HG03280 (cell line): ENCODE measurements around the gene NEMF.
A peak's percentile ranks its signal among the peaks of the same experiment; 100 is the strongest.
"Not testable (repeated sequence)": the region's sequence is repeated elsewhere in the genome, so short reads cannot be mapped to it uniquely, and the experiment has no call there.

Experiments
- ATAC-seq: cut with Tn5 transposase; IDR thresholded peaks from one replicate; pipeline ENCODE4 v1.9.1; 2021; ENCODE audit warnings: mild to moderate bottlenecking, moderate library complexity; ENCODE audit not compliant: unreplicated experiment

NEMF gene

GRCh38 chr14:49852301-49853157, at the start of gene NEMF:
Gene NEMF (minus strand): TSS chr14:49852788. CDS start chr14:49852753, 35 bp downstream.
- ATAC-seq = peak; percentile 79

GRCh38 chr14:49900973-49901372, 48.4 kb upstream of the NEMF start:
- no peak for ATAC-seq

GRCh38 chr14:49898485-49898884, 45.9 kb upstream of the NEMF start:
- no peak for ATAC-seq

GRCh38 chr14:49897965-49898364, 45.4 kb upstream of the NEMF start:
- ATAC-seq = no peak

GRCh38 chr14:49897414-49897813, 44.8 kb upstream of the NEMF start:
- no peak for ATAC-seq

GRCh38 chr14:49896966-49897365, 44.4 kb upstream of the NEMF start:
- no peak for ATAC-seq

GRCh38 chr14:49896272-49896671, 43.7 kb upstream of the NEMF start:
- not testable (repeated sequence) for ATAC-seq

- ATAC-seq = no peak
Measured at GRCh38 chr14:49895480-49895879, 42.9 kb upstream of the NEMF start.

GRCh38 chr14:49894214-49895107, 41.9 kb upstream of the NEMF start:
- not testable (repeated sequence) for ATAC-seq

- ATAC-seq = peak; percentile 37
Measured at GRCh38 chr14:49893309-49894213, 41.0 kb upstream of the NEMF start.

- peak; percentile 86 for ATAC-seq
Measured at GRCh38 chr14:49892636-49893308, 40.2 kb upstream of the NEMF start, which contains the start of gene ARF6. Gene ARF6 (plus strand): TSS chr14:49893082. CDS start chr14:49893737, 655 bp downstream.

GRCh38 chr14:49892301-49892635, 39.7 kb upstream of the NEMF start:
- peak; percentile 33 for ATAC-seq

- ATAC-seq = no peak
Measured at GRCh38 chr14:49888293-49888692, 35.7 kb upstream of the NEMF start.

- no peak for ATAC-seq
Measured at GRCh38 chr14:49886523-49886922, 33.9 kb upstream of the NEMF start.

GRCh38 chr14:49882826-49883694, 30.5 kb upstream of the NEMF start:
- no peak for ATAC-seq

GRCh38 chr14:49881350-49882001, 28.9 kb upstream of the NEMF start:
- no peak for ATAC-seq

- no peak for ATAC-seq
Measured at GRCh38 chr14:49880267-49881064, 27.9 kb upstream of the NEMF start.
